Upper lobe of left lung (tissue), 6 donors: Measurements from ENCODE around the gene FHIT. TPM values are rescaled to one million over a fixed set of nuclear protein-coding genes. Genes with fewer than 3 reads are reported as not detected.

Experiments used
- ATAC-seq, 2 donors: fragments of 200-7000 bp; cut with Tn5 transposase; one replicate each; pipeline ENCODE4 v1.9.1; 2022; ENCODE audit warnings: mild to moderate bottlenecking in 2 of 2, moderate library complexity in 2 of 2; ENCODE audit not compliant: low FRiP score in 2 of 2
- DNase-seq, 2 donors: peaks; one replicate each; pipeline ENCODE4 v3.0.0-alpha.2; 2019 to 2020
- H3K27ac ChIP-seq, 4 donors: fragments of 200-600 bp; sonication (generic); one replicate each; pipeline ENCODE4 v1.5.1; 2016 to 2019
- H3K27me3 ChIP-seq, 4 donors: fragments of 200-600 bp; sonication (generic); one replicate each; pipeline ENCODE4 v1.5.1; 2017 to 2019
- H3K36me3 ChIP-seq, 4 donors: fragments of 200-600 bp; sonication (generic); one replicate each; pipeline ENCODE4 v1.5.1; 2016 to 2019
- H3K4me1 ChIP-seq, 4 donors: fragments of 200-600 bp; sonication (generic); one replicate each; pipeline ENCODE4 v1.5.1; 2018 to 2019
- H3K4me3 ChIP-seq, 4 donors: fragments of 200-600 bp; sonication (generic); one replicate each; pipeline ENCODE4 v1.5.1; 2017 to 2019; ENCODE audit warnings: mild to moderate bottlenecking in 2 of 4, moderate library complexity in 1 of 4
- H3K9me3 ChIP-seq, 4 donors: fragments of 200-600 bp; sonication (generic); one replicate each; pipeline ENCODE4 v1.5.1; 2018 to 2019
- CTCF ChIP-seq, 6 experiments: fragments of 450-650 bp in 4 of 6; fragments of 200-600 bp in 2 of 6; sonication (generic) in 2 of 6; IDR thresholded peaks; one replicate each; pipeline ENCODE4 v1.5.1; 2016 to 2019; ENCODE audit warnings: antibody characterized with exemption in 6 of 6
- EP300 ChIP-seq, 4 donors: sonication (generic); formaldehyde crosslinking; IDR thresholded peaks; one replicate each; pipeline ENCODE4 v1.5.1; 2017; ENCODE audit warnings: antibody characterized with exemption in 4 of 4, control low read depth in 2 of 4
- POLR2A ChIP-seq, 4 donors: fragments of 450-650 bp; IDR thresholded peaks; one replicate each; pipeline ENCODE4 v1.5.1; 2016 to 2017; ENCODE audit warnings: antibody characterized with exemption in 4 of 4, mild to moderate bottlenecking in 2 of 4
- POLR2AphosphoS5 ChIP-seq, 2 donors: sonication (generic); formaldehyde crosslinking; IDR thresholded peaks; one replicate each; pipeline ENCODE4 v1.5.1; 2017; ENCODE audit warnings: antibody characterized with exemption in 2 of 2
- WGBS, 2 donors: methylation state at CpG; one replicate each; pipeline ENCODE4 v1.1.5; 2017 to 2018; 5-methylcytosine and 5-hydroxymethylcytosine counted together
- total RNA-seq, 6 donors: library from RNA; depleted of rRNA in 4 of 6; stranded (reverse); fragments of >200 nt in 4 of 6; gene quantifications; one replicate each; pipeline versions ENCODE4 v1.1.0 to v1.2.1, GENCODE V29; 2016 to 2021
- donor health status: DM: no; HTN: no; CAD: no; lungs with moderate emphysema.
- donor health status: DM: no; HTN: yes; CAD: no; lungs with severe emphysema.

Gene FHIT
- total RNA-seq, 6 donors from 2014 or later = 6.8 to 56.6 (median 11.1) TPM

GRCh38 chr3:60760145-60760544 is 491.1 kb downstream of the FHIT start:
- no peaks in the 10 kb centered on the region for H3K27me3 ChIP-seq
- DNase-seq (no peak), ATAC-seq (no peak)
- H3K4me1 ChIP-seq = no peaks in the 10 kb centered on the region
- no peaks in the 10 kb centered on the region for H3K9me3 ChIP-seq
- WGBS, 2 donors = 89 to 95% methylated on average over 3 of the region's 3 CpGs
- TF ChIP-seq EP300 (IDR thresholded peaks at IDR 0.05) = no peak
- no peak for TF ChIP-seq CTCF (IDR thresholded peaks at IDR 0.05)
- no peak for TF ChIP-seq POLR2AphosphoS5 (IDR thresholded peaks at IDR 0.05)
- TF ChIP-seq POLR2A (IDR thresholded peaks at IDR 0.05) = no peak
- H3K4me3 ChIP-seq = no peak overlapping the region
- H3K27ac ChIP-seq = no peak overlapping the region
- H3K36me3 ChIP-seq = no peaks in the 10 kb centered on the region

GRCh38 chr3:60759439-60759838 is 491.8 kb downstream of the FHIT start:
- Histone ChIP-seq H3K4me1 (no peaks in the 10 kb centered on the region), H3K9me3 (no peaks in the 10 kb centered on the region), H3K27ac (no peak overlapping the region), H3K36me3 (no peaks in the 10 kb centered on the region), H3K4me3 (no peak overlapping the region), H3K27me3 (no peaks in the 10 kb centered on the region)
- DNase-seq = no peak
- 89 to 90% methylated on average over 3 of the region's 3 CpGs for WGBS, 2 donors
- TF ChIP-seq CTCF (IDR thresholded peaks at IDR 0.05) = no peak
- TF ChIP-seq POLR2AphosphoS5 (IDR thresholded peaks at IDR 0.05) = no peak
- no peak for TF ChIP-seq EP300 (IDR thresholded peaks at IDR 0.05)
- no peak for TF ChIP-seq POLR2A (IDR thresholded peaks at IDR 0.05)
- ATAC-seq = no peak

- H3K4me3 ChIP-seq = no peak overlapping the region
- WGBS, 2 donors = 81 to 87% methylated on average over 5 of the region's 5 CpGs
- H3K36me3 ChIP-seq = no peaks in the 10 kb centered on the region
- TF ChIP-seq POLR2A (IDR thresholded peaks at IDR 0.05) (no peak), EP300 (IDR thresholded peaks at IDR 0.05) (no peak), POLR2AphosphoS5 (IDR thresholded peaks at IDR 0.05) (no peak), CTCF (IDR thresholded peaks at IDR 0.05) (no peak)
- ATAC-seq (no peak), DNase-seq (no peak)
- H3K27ac ChIP-seq = no peak overlapping the region
- no peaks in the 10 kb centered on the region for H3K9me3 ChIP-seq
- H3K4me1 ChIP-seq = no peaks in the 10 kb centered on the region
- no peaks in the 10 kb centered on the region for H3K27me3 ChIP-seq
Observed at GRCh38 chr3:60758831-60759230, 492.4 kb downstream of the FHIT start.

GRCh38 chr3:60758171-60758570 is 493.1 kb downstream of the FHIT start:
- no peak for DNase-seq

GRCh38 chr3:60757724-60758123 is 493.5 kb downstream of the FHIT start:
- peak in 1 of 2 donors; percentile 12 for ATAC-seq
- 79 to 100% methylated on average over 2 to 6 of the region's 6 CpGs for WGBS, 2 donors
- Histone ChIP-seq H3K36me3 (no peaks in the 10 kb centered on the region), H3K27me3 (no peaks in the 10 kb centered on the region), H3K9me3 (no peaks in the 10 kb centered on the region), H3K4me3 (no peak overlapping the region), H3K4me1 (no peaks in the 10 kb centered on the region), H3K27ac (no peak overlapping the region)
- no peak for DNase-seq
- TF ChIP-seq POLR2AphosphoS5 (IDR thresholded peaks at IDR 0.05) (no peak), CTCF (IDR thresholded peaks at IDR 0.05) (no peak), POLR2A (IDR thresholded peaks at IDR 0.05) (no peak)

More at GRCh38 chr3:60758171-60758570, 493.1 kb downstream of the FHIT start:
- Histone ChIP-seq H3K36me3 (no peaks in the 10 kb centered on the region), H3K27ac (no peak overlapping the region), H3K9me3 (no peaks in the 10 kb centered on the region), H3K4me1 (no peaks in the 10 kb centered on the region), H3K4me3 (no peak overlapping the region), H3K27me3 (no peaks in the 10 kb centered on the region)
- WGBS, 2 donors = 62 to 73% methylated on average over 2 of the region's 2 CpGs
- no peak for TF ChIP-seq POLR2A (IDR thresholded peaks at IDR 0.05)
- ATAC-seq = no peak
